ENCODE measurements around the gene DSP. TPM values are rescaled to one million over a fixed set of nuclear protein-coding genes. Genes with fewer than 3 reads are reported as not detected.

DSP gene
- total and polyA plus RNA-seq, 7 donors, result 4.2 to 61.3 (median 5.0) TPM

GRCh38 chr6:7585287-7585930 lies 43.9 kb downstream of the DSP start:
- intact Hi-C loops (cut with DNase I), result no loop called here
- WGBS, 2 donors, result 97 to 98% methylated on average over 28 of the region's 28 CpGs
- Histone ChIP-seq H3K4me3 (no peak overlapping the region), H3K4me1 (peaks cover 0 to 7% (median 5%) of the 10 kb centered on the region in 4 donors), H3K27ac (no peak overlapping the region), H3K27me3 (no peaks in the 10 kb centered on the region), H3K9me3 (no peaks in the 10 kb centered on the region), H3K36me3 (no peaks in the 10 kb centered on the region)
- TF ChIP-seq EP300 (IDR thresholded peaks at IDR 0.05) (no peak), POLR2AphosphoS5 (IDR thresholded peaks at IDR 0.05) (no peak), POLR2A (IDR thresholded peaks at IDR 0.05) (no peak), CTCF (IDR thresholded peaks at IDR 0.05) (no peak)
- DNase-seq, result no peak

GRCh38 chr6:7587631-7588100 lies 46.2 kb downstream of the DSP start:
- 19 to 53% methylated on average over 3 of the region's 3 CpGs for WGBS, 2 donors
- H3K4me1 ChIP-seq, result peaks cover 0 to 27% (median 23%) of the 10 kb centered on the region in 4 donors
- intact Hi-C loops (cut with DNase I), result no loop called here
- DNase-seq, result no peak
- no peaks in the 10 kb centered on the region for H3K27me3 ChIP-seq
- TF ChIP-seq POLR2A (IDR thresholded peaks at IDR 0.05) (no peak), EP300 (IDR thresholded peaks at IDR 0.05) (no peak), POLR2AphosphoS5 (IDR thresholded peaks at IDR 0.05) (no peak), CTCF (IDR thresholded peaks at IDR 0.05) (no peak)
- no peaks in the 10 kb centered on the region for H3K36me3 ChIP-seq
- H3K27ac ChIP-seq, result no peak overlapping the region
- no peaks in the 10 kb centered on the region for H3K9me3 ChIP-seq
- H3K4me3 ChIP-seq, result no peak overlapping the region

- H3K4me1 ChIP-seq, result peaks cover 0 to 29% (median 24%) of the 10 kb centered on the region in 4 donors
Measured at GRCh38 chr6:7588506-7588905, 47.0 kb downstream of the DSP start.

GRCh38 chr6:7589221-7589620 lies 47.8 kb downstream of the DSP start:
- DNase-seq, result no peak
- no peaks in the 10 kb centered on the region for H3K9me3 ChIP-seq
- peaks cover 0 to 8% (median 0%) of the 10 kb centered on the region in 4 donors for H3K36me3 ChIP-seq
- no peaks in the 10 kb centered on the region for H3K27me3 ChIP-seq
- TF ChIP-seq CTCF (IDR thresholded peaks at IDR 0.05) (no peak), POLR2A (IDR thresholded peaks at IDR 0.05) (no peak), EP300 (IDR thresholded peaks at IDR 0.05) (no peak), POLR2AphosphoS5 (IDR thresholded peaks at IDR 0.05) (no peak)
- peak overlapping the region in 3 of 4 donors; percentile 66 to 84 (median 77) for H3K27ac ChIP-seq
- intact Hi-C loops (cut with DNase I), result no loop called here
- peak overlapping the region in 3 of 4 donors; percentile 90 to 93 (median 93) for H3K4me3 ChIP-seq
- H3K4me1 ChIP-seq, result peaks cover 0 to 29% (median 24%) of the 10 kb centered on the region in 4 donors
- WGBS, 2 donors, result 80 to 93% methylated on average over 3 of the region's 3 CpGs

More at GRCh38 chr6:7588506-7588905, 47.0 kb downstream of the DSP start:
- H3K9me3 ChIP-seq, result no peaks in the 10 kb centered on the region
- no peak for DNase-seq
- H3K4me3 ChIP-seq, result no peak overlapping the region
- TF ChIP-seq POLR2A (IDR thresholded peaks at IDR 0.05) (no peak), CTCF (IDR thresholded peaks at IDR 0.05) (no peak), POLR2AphosphoS5 (IDR thresholded peaks at IDR 0.05) (no peak), EP300 (IDR thresholded peaks at IDR 0.05) (no peak)
- H3K36me3 ChIP-seq, result peaks cover 0 to under 1% (median 0%) of the 10 kb centered on the region in 4 donors
- no peak overlapping the region for H3K27ac ChIP-seq
- intact Hi-C loops (cut with DNase I), result no loop called here
- no peaks in the 10 kb centered on the region for H3K27me3 ChIP-seq
- WGBS, 2 donors, result 55 to 75% methylated on average over 4 of the region's 4 CpGs

All from sigmoid colon (tissue), 7 donors.